Neural progenitor cell (in vitro differentiated cells): ENCODE measurements around the gene CYYR1.

Source experiments
- CTCF ChIP-seq: fragments of 200-600 bp; sonication (generic); IDR thresholded peaks from 2 replicates; pipeline ENCODE4 v1.5.1; 2017; ENCODE audit warnings: antibody characterized with exemption, mild to moderate bottlenecking
- EZH2 ChIP-seq: fragments of 200-600 bp; sonication (generic); IDR thresholded peaks from 2 replicates; pipeline ENCODE4 v1.6.1; 2017; ENCODE audit warnings: antibody characterized with exemption, mild to moderate bottlenecking, moderate library complexity
- EZH2phosphoT487 ChIP-seq: fragments of 200-600 bp; sonication (generic); IDR thresholded peaks from 2 replicates; pipeline ENCODE4 v1.6.1; 2017; ENCODE audit warnings: antibody characterized with exemption

GRCh38 chr21:26448751-26449150 lies 124.3 kb downstream of the CYYR1 start:
- TF ChIP-seq CTCF (no peak), EZH2phosphoT487 (no peak), EZH2 (no peak)
